ENCODE data around the gene UNC5A. TPM values are rescaled to one million over a fixed set of nuclear protein-coding genes. Genes with fewer than 3 reads are reported as not detected.

The UNC5A gene
- total RNA-seq, 1 donor from 2014 or later = 1.1 TPM

GRCh38 chr5:176851380-176851779 is 41.0 kb downstream of the UNC5A start:
- H3K27me3 ChIP-seq (ENCODE audit: control insufficient read depth, insufficient read depth, low read length) = peaks cover 22% of the 10 kb centered on the region
- H3K4me3 ChIP-seq (ENCODE audit: low read depth, low read length) = no peak overlapping the region
- DNase-seq (ENCODE audit: low read depth) = no peak

GRCh38 chr5:176851871-176852658 is 41.7 kb downstream of the UNC5A start:
- Histone ChIP-seq H3K27me3 (ENCODE audit: control insufficient read depth, insufficient read depth, low read length) (peaks cover 21% of the 10 kb centered on the region), H3K4me3 (ENCODE audit: low read depth, low read length) (no peak overlapping the region), H3K36me3 (ENCODE audit: control insufficient read depth, insufficient read depth, low read length) (no peaks in the 10 kb centered on the region)
- TF ChIP-seq CTCF (IDR thresholded peaks at IDR 0.05; ENCODE audit: insufficient read depth, low read length, poor library complexity, severe bottlenecking) = no peak
- no peak for DNase-seq (ENCODE audit: low read depth)

More at GRCh38 chr5:176851380-176851779, 41.0 kb downstream of the UNC5A start:
- H3K36me3 ChIP-seq (ENCODE audit: control insufficient read depth, insufficient read depth, low read length) = no peaks in the 10 kb centered on the region
- TF ChIP-seq CTCF (IDR thresholded peaks at IDR 0.05; ENCODE audit: insufficient read depth, low read length, poor library complexity, severe bottlenecking) = no peak

- H3K36me3 ChIP-seq (ENCODE audit: control insufficient read depth, insufficient read depth, low read length) = no peaks in the 10 kb centered on the region
- no peak for TF ChIP-seq CTCF (IDR thresholded peaks at IDR 0.05; ENCODE audit: insufficient read depth, low read length, poor library complexity, severe bottlenecking)
- no peak overlapping the region for H3K4me3 ChIP-seq (ENCODE audit: low read depth, low read length)
- DNase-seq (ENCODE audit: low read depth) = no peak
- H3K27me3 ChIP-seq (ENCODE audit: control insufficient read depth, insufficient read depth, low read length) = peaks cover 23% of the 10 kb centered on the region
Measured at GRCh38 chr5:176853151-176853778, 42.9 kb downstream of the UNC5A start.

GRCh38 chr5:176854164-176854563 is 43.8 kb downstream of the UNC5A start:
- no peak for DNase-seq (ENCODE audit: low read depth)
- Histone ChIP-seq H3K27me3 (ENCODE audit: control insufficient read depth, insufficient read depth, low read length) (peaks cover 27% of the 10 kb centered on the region), H3K36me3 (ENCODE audit: control insufficient read depth, insufficient read depth, low read length) (no peaks in the 10 kb centered on the region), H3K4me3 (ENCODE audit: low read depth, low read length) (no peak overlapping the region)
- no peak for TF ChIP-seq CTCF (IDR thresholded peaks at IDR 0.05; ENCODE audit: insufficient read depth, low read length, poor library complexity, severe bottlenecking)

- Histone ChIP-seq H3K4me3 (ENCODE audit: low read depth, low read length) (no peak overlapping the region), H3K36me3 (ENCODE audit: control insufficient read depth, insufficient read depth, low read length) (no peaks in the 10 kb centered on the region), H3K27me3 (ENCODE audit: control insufficient read depth, insufficient read depth, low read length) (peaks cover 31% of the 10 kb centered on the region)
- no peak for TF ChIP-seq CTCF (IDR thresholded peaks at IDR 0.05; ENCODE audit: insufficient read depth, low read length, poor library complexity, severe bottlenecking)
- DNase-seq (ENCODE audit: low read depth) = no peak
Measured at GRCh38 chr5:176855598-176855997, 45.2 kb downstream of the UNC5A start.
